ENCODE measurements around the gene CCDC134.

DNA sequence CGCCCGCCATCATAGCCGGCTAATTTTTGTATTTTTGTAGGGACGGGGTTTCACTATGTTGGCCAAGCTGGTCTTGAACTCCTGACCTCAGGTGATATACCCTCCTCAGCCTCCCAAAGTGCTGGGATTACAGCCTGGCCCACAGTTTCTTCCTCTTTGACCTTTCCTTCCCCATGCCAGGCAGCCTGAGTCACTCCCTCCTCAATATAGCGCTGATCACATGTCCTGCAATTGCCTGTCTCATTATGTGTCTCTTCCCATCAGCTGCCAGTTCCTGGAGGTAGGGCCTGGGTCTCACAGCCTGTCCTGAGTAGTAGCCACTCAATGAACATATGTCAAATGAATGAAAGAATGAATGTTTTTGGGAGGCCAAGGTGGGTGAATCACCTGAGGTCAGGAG lies 43.0 kb upstream of the CCDC134 start:
- TF ChIP-seq, protein P1, sequence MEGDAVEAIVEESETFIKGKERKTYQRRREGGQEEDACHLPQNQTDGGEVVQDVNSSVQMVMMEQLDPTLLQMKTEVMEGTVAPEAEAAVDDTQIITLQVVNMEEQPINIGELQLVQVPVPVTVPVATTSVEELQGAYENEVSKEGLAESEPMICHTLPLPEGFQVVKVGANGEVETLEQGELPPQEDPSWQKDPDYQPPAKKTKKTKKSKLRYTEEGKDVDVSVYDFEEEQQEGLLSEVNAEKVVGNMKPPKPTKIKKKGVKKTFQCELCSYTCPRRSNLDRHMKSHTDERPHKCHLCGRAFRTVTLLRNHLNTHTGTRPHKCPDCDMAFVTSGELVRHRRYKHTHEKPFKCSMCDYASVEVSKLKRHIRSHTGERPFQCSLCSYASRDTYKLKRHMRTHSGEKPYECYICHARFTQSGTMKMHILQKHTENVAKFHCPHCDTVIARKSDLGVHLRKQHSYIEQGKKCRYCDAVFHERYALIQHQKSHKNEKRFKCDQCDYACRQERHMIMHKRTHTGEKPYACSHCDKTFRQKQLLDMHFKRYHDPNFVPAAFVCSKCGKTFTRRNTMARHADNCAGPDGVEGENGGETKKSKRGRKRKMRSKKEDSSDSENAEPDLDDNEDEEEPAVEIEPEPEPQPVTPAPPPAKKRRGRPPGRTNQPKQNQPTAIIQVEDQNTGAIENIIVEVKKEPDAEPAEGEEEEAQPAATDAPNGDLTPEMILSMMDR (conservative IDR thresholded peaks at IDR 0.05; ENCODE audit: low read depth, low read length) = no peak
- no peak for TF ChIP-seq EZH2 (IDR thresholded peaks at IDR 0.05; ENCODE audit: low read length, unreplicated experiment)
- TF ChIP-seq EZH2phosphoT487 (IDR thresholded peaks at IDR 0.05; ENCODE audit: borderline replicate concordance, low read length) = no peak
